ENCODE data around the gene RERE.

GRCh38 chr1:8333246-8333987 lies 484.0 kb downstream of the RERE start:
- no peak for TF ChIP-seq CTCF (conservative IDR thresholded peaks at IDR 0.05)
- TF ChIP-seq EZH2 (IDR thresholded peaks at IDR 0.05; ENCODE audit: low read depth): no peak

Data from PC-9 (cell line).